Ascending aorta (tissue), 2 donors: ENCODE measurements around the gene ITPK1. TPM values are rescaled to one million over a fixed set of nuclear protein-coding genes. Genes with fewer than 3 reads are reported as not detected.

Experiments used
- DNase-seq, 2 donors: peaks; one replicate each; pipeline ENCODE4 v3.0.0-alpha.2; 2019; ENCODE audit warnings: low spot score in 2 of 2
- H3K27ac ChIP-seq, 2 donors: fragments of 200-600 bp; sonication (generic); one replicate each; pipeline ENCODE4 v1.5.1; 2016 to 2017; ENCODE audit warnings: mild to moderate bottlenecking in 1 of 2
- H3K27me3 ChIP-seq: fragments of 200-600 bp; sonication (generic); one replicate; pipeline ENCODE4 v1.5.1; 2017
- H3K36me3 ChIP-seq, 2 donors: fragments of 200-600 bp; sonication (generic); one replicate each; pipeline ENCODE4 v1.5.1; 2016
- H3K4me1 ChIP-seq, 2 donors: fragments of 200-600 bp; sonication (generic); one replicate each; pipeline ENCODE4 v1.5.1; 2016 to 2017; ENCODE audit warnings: mild to moderate bottlenecking in 1 of 2
- H3K4me3 ChIP-seq, 2 donors: fragments of 200-600 bp; sonication (generic); one replicate each; pipeline ENCODE4 v1.5.1; 2016 to 2017; ENCODE audit warnings: mild to moderate bottlenecking in 1 of 2
- H3K9me3 ChIP-seq, 2 donors: fragments of 200-600 bp; sonication (generic); one replicate each; pipeline ENCODE4 v1.5.1; 2016
- intact Hi-C: fragments of 100-400 bp; cut with DNase I; formaldehyde crosslinking; loops from one replicate; pipeline ENCODE4 v1.15.1; 2023
- total RNA-seq: library from RNA; depleted of rRNA; stranded (reverse); fragments of >200 nt; gene quantifications from one replicate; pipeline ENCODE4 v1.1.0, GENCODE V29; 2016
- TF ChIP-seq, protein P1 (sequence below), 3 experiments: fragments of 200-600 bp in 2 of 3; fragments of 450-650 bp in 1 of 3; sonication (generic) in 2 of 3; IDR thresholded peaks; one replicate each; pipeline ENCODE4 v1.5.1; 2016 to 2019; ENCODE audit warnings: antibody characterized with exemption in 3 of 3, mild to moderate bottlenecking in 1 of 3, moderate library complexity in 1 of 3

ITPK1 gene
- total RNA-seq, 1 donor from 2014 or later = 85.3 TPM

DNA sequence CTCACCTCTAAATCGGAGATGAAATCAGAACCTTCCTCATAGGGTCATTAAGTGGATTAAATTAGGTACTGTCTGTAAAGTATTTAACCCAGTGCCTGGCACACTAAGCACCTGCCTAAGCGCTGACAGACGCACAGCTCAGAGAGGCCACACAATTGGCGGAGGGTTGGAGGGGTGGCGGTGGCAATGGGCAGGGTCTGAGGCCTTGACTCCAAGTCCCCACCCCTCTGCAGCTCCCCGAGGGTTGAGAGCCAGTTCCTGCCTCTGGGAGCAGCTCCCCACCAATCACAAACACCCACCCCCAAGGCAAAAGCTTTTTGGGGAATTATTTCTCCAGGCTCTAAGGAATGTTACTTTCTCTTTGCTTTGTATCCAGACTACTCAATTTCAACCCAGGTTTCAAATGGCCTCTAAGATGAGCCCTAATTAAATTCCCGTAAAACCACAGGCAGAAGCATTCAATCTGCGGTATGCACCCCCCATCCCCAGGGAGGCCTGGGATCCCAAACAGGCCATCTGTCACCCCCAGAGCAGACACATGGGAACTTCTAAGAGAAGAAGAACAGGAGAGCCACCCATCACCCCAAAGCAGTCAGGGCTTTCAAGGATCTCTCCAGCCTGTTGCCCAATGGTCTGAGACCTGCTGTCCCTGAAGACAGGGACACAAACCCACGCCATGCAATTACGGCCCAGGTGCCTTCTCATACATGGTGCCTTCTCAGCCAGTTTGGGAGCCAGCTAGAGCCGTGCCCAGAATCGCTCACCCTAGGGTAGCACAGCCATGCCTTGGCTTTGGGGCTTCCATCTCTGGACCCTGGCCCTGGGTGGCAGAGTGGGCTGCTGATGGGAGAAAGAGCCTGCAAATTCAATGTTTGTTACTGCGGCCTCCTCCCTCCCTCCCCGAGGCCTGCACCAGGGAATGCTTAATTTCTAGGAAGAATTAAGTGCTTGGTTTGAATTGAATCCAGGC, 126.7 kb downstream of the ITPK1 start:
- Histone ChIP-seq H3K4me3 (no peak overlapping the region), H3K4me1 (peaks cover 3 to 17% of the 10 kb centered on the region in 2 donors), H3K27ac (no peak overlapping the region), H3K36me3 (peaks cover 0 to 20% of the 10 kb centered on the region in 2 donors), H3K9me3 (no peaks in the 10 kb centered on the region), H3K27me3 (no peaks in the 10 kb centered on the region)
- DNase-seq = no peak
- intact Hi-C loops = loop anchor here (5.0 kb wide), 2 partner anchors 53 to 627 kb away; no protein-coding TSS in a partner anchor
- TF ChIP-seq, protein P1, sequence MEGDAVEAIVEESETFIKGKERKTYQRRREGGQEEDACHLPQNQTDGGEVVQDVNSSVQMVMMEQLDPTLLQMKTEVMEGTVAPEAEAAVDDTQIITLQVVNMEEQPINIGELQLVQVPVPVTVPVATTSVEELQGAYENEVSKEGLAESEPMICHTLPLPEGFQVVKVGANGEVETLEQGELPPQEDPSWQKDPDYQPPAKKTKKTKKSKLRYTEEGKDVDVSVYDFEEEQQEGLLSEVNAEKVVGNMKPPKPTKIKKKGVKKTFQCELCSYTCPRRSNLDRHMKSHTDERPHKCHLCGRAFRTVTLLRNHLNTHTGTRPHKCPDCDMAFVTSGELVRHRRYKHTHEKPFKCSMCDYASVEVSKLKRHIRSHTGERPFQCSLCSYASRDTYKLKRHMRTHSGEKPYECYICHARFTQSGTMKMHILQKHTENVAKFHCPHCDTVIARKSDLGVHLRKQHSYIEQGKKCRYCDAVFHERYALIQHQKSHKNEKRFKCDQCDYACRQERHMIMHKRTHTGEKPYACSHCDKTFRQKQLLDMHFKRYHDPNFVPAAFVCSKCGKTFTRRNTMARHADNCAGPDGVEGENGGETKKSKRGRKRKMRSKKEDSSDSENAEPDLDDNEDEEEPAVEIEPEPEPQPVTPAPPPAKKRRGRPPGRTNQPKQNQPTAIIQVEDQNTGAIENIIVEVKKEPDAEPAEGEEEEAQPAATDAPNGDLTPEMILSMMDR (IDR thresholded peaks at IDR 0.05) = no peak

DNA sequence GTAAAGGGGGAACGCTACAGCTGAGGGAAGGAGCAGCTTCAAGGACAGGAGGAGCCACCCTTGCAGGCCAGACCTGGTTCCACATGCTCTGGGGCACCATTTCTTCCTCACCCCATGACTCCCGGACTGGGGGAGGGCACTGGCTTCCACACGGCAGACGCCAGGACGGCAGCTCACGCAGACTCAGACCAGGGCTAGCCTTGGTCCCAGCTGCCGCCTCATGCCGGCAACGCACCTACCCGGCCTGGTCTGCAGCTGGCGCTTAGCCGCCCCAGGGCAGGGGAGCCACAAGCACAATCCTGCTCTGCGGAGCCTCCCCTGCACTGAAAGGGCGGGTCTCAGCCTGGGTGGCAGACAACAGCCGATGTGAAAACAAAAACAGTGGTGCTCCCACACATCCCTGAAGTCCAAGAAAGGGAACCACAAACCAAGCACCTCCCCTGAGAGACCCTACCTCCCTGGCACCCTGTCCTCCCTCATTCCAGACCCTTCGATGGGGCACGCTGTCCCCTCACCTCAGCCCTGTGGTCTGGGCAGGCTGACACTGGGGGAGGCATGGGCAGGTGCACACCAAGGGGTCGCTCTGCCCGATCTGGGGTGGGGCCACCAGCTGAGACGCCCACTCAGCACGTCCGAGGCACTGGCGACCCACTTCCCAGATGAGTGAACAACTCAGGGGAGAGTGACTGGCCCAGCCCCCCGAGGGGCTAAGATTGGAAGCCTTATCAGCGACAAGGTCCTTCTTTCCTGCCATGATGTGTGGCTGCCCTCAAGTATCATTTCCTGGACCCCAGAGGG, 127.8 kb downstream of the ITPK1 start:
- Histone ChIP-seq H3K4me3 (no peak overlapping the region), H3K9me3 (no peaks in the 10 kb centered on the region), H3K27ac (peak overlapping the region in 1 of 2 donors; percentile 87), H3K27me3 (no peaks in the 10 kb centered on the region), H3K36me3 (peaks cover 0 to 13% of the 10 kb centered on the region in 2 donors), H3K4me1 (peaks cover 3 to 17% of the 10 kb centered on the region in 2 donors)
- DNase-seq = no peak
- TF ChIP-seq, protein P1 (IDR thresholded peaks at IDR 0.05) = no peak
- intact Hi-C loops = loop anchor here (2.0 to 5.0 kb wide), 3 partner anchors 19 to 626 kb away; no protein-coding TSS in a partner anchor

DNA sequence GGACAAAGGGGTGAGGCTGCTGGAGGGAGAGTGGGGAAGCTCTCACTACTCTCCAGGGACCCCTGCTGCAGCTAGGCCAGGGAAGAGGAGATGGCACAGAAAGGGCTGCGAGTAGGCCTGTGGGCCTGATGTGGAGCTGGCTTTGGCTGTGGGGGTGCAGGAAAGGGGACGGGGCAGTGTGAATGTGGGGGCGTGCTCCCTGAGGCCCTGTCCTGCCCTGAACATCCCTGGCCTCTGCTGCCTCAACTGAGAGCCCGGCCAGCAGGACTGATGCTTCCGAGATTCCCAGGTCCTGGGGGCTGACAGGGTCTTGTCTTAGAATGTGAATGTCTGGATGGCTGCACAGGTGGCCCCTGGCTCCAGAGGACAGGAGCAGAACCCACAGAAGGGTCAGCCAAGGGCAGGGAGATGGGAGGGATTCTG, 128.6 kb downstream of the ITPK1 start:
- DNase-seq = no peak
- Histone ChIP-seq H3K4me1 (peaks cover 3 to 17% of the 10 kb centered on the region in 2 donors), H3K36me3 (peaks cover 0 to 7% of the 10 kb centered on the region in 2 donors), H3K27ac (peak overlapping the region; percentile 61 to 87), H3K27me3 (no peaks in the 10 kb centered on the region), H3K4me3 (no peak overlapping the region), H3K9me3 (no peaks in the 10 kb centered on the region)
- intact Hi-C loops = loop anchor here (2.0 to 5.0 kb wide), 3 partner anchors 20 to 625 kb away; no protein-coding TSS in a partner anchor
- TF ChIP-seq, protein P1 (IDR thresholded peaks at IDR 0.05) = no peak

DNA sequence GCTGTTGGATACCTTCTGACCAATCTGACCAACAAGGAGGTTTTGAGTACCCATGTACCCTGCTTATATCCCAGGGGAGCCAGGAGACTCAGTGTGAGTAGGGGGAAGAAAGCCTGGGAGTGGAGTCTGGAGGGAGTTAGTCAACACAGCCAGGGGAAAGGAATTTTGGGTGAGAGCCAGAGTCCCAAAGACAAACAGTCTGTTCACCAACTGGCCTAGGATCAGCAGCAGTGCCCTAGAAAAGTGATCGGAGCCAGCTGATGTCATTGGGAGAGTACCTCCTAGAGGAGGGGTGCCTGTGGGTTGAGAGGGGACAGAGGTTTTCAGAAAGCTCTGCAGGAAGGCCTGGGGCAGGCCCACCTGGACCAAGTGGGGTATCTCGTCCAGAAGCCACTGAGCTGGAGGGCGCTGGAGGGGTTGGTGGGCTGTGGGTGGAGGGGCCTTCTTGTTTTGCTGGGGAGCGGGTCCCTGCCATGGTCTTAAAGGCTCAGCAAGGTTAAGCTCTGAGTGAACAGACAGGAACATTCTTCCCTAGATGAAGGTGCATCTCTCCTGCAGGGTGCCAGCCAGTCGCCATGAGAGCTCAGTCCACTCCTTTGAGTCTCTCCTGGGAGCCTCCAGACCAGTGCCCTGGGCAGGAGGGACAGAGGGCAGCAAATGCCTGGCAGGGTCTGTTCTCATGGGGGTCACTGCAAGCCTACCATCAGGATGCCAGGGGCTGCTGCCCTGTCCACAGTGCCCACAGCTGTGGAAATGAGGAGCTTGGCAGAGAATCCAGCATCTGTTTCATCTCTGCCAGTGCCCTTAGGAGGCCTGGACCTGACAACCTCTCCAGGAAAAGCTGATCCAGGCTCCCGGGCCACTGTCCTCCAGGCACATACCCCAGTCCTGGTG, 129.2 kb downstream of the ITPK1 start:
- H3K4me3 ChIP-seq = no peak overlapping the region
- intact Hi-C loops = loop anchor here (2.0 to 5.0 kb wide), 3 partner anchors 20 to 624 kb away; no protein-coding TSS in a partner anchor
- no peaks in the 10 kb centered on the region for H3K9me3 ChIP-seq
- H3K36me3 ChIP-seq = peaks cover 0 to 3% of the 10 kb centered on the region in 2 donors
- H3K4me1 ChIP-seq = peaks cover 3 to 17% of the 10 kb centered on the region in 2 donors
- H3K27ac ChIP-seq = peak overlapping the region; percentile 61 to 87
- DNase-seq = peak in 1 of 2 donors; percentile 89
- TF ChIP-seq, protein P1 (IDR thresholded peaks at IDR 0.05) = no peak
- H3K27me3 ChIP-seq = no peaks in the 10 kb centered on the region
